ENCODE results near the gene XXYLT1.

GRCh38 chr3:195255176-195255500 is 15.8 kb downstream of the XXYLT1 start:
- no peak for TF ChIP-seq CTCF (conservative IDR thresholded peaks at IDR 0.05; ENCODE audit: low read length)
- TF ChIP-seq EZH2phosphoT487 (IDR thresholded peaks at IDR 0.05; ENCODE audit: borderline replicate concordance, low read depth, low read length), result no peak

Measured in OCI-LY7 (cell line).